NCI-H2107 (cell line): Measurements from ENCODE around the gene ZNF277.

Experiments
- DNase-seq: peaks from one replicate; lab custom pipeline; 2025; lab: John Stamatoyannopoulos, UW

ZNF277 gene

DNA sequence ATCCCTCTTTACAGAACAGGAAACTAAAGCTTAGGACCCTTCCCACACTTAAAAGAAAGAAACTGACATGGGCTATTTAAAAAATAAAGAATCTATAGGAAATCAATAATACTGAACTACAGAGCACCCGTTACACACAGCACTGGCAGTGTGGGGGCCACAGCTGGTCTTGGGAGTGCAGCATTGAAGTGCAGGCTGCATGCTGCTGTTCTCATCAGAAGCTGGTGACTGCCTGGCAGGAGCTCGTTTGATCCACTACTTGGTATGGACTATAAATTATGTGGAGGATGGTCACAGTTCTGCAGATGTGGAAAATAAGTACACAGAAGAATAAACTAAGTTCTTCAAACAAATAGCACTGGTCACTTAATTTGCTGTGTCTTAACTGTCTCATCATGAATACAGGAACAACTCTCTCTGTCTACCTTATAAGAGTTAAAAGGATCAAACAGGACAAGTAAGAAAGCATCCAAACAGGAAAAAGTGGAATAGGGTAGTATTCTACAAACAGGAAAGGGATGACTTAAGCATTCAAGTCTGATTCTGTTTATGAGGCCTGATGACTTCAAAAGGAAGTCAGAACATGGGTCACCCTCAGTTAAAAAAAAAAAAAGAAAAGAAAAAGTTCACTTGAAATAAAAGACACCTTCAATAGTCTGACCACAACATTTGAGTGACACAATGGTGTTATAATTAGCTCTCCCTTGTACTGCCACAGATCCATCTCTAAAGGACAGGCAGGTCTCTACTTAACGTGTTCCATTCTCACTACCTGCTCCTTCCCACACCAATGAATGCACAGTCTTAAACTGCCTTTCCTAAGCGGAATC is 21.3 kb upstream of the ZNF277 start:
- DNase-seq, result no peak

DNA sequence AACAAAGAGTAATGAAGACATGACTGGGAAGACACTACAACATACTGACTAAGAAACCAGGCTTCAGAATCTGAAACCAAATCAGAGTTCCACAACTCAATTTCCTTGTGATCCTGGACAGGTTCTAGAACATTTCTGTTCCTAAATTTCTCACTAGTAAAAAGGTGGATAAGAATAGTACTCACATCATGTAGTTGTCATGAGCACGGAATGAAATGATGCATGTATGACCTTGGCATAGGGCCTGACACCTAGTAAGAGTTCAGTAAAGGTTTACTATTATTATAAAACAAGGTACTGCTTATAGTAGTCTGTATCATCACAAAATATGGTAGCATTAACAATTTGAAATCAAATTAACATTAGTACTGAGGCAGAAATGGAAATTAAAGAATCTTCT is 20.2 kb upstream of the ZNF277 start:
- no peak for DNase-seq

DNA sequence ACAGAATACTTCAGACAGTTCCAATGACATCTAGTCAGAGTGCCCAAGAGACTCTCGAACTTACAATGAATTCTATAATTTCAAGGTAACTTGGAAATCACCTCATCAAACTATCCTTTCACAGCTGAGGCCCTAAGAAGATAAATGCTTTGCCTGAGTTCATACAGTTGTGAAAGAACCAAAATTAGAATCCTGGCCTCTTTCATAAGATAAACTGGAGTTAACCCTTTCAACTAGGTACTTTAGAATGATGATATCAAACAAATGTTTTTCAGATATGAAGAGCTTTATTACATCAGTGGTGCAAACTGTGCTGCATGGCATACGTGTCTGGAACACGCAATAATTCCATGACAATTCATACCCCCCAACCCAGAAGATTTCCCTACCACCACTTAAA is 18.2 kb upstream of the ZNF277 start:
- no peak for DNase-seq

DNA sequence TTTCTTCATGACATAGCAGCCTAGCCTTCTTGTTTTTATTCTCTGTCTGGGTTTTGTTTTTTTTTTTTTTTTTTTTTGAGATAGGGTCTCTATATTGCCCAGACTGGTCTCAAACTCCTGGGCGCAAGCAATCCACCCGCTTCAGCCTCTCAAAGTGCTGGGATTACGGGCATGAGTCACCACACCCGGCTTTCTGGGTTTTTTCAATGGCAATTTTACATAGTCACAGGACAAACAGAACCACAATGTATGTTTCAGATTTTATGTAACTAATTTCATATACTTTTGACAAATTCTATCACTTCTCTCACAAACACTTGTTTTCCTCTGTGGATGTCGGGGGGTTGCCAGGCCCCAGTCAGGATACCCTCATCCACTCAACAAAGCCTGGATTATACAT is 16.8 kb upstream of the ZNF277 start:
- no peak for DNase-seq

DNA sequence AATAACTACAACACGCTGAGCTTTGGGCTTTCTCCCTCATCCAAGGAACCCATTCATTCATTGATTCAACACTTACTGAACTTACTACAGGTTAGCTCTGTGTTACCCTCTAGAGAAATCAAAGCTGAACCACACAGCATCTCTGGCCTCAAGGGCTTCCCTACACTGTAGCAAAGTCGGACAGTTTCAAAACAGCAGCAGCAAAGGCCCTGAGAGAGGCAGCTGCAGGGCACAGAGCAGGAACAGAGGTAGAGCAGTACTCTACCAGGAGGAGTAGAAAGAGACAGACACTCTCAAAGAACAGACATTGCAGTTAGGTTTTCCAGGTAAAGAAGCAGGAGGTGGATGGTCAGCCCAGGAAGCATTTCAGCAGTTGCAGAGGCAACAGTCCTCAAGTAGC is 16.4 kb upstream of the ZNF277 start:
- no peak for DNase-seq

DNA sequence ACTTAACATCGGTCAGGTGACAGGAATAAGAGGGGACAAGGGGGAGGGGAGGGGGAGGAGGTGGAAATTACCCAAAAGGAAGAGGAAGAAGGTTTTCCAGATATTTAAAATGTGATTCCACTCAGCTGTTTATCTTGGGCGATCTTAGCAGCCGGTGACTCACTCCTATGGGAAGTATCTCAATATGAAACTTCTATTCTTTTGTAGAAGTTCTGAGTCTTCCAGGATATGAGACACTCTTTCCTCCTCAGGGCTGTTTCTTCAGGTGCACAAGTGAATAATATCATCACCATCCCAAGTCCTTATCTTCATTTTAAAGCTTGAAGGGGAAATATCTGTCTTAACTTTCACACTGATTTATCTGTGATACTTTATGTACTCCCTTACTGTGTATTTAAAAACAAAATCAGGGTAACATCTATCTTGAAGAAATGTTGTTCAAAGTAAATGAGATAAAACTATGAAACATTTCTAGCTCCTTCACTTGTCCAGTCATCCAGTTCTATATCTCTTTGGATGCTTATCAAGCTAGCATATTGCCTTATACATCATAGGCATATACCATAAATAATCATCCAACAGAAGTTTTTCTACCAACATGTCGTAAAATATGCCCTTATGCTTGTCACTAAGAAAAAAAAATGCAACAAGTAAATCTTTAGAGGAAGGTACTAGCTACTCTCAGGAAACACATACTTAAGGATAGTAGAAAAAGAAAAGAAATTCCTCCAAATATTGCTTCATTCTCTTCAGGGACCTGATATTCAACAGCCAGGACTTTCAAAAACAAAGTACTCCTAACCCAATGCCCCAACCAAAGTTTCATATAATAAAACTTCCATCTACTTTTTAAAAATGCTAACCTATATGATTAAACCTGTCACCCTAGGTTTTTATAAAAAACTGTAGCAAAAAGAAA is 14.0 kb upstream of the ZNF277 start:
- DNase-seq, result no peak

DNA sequence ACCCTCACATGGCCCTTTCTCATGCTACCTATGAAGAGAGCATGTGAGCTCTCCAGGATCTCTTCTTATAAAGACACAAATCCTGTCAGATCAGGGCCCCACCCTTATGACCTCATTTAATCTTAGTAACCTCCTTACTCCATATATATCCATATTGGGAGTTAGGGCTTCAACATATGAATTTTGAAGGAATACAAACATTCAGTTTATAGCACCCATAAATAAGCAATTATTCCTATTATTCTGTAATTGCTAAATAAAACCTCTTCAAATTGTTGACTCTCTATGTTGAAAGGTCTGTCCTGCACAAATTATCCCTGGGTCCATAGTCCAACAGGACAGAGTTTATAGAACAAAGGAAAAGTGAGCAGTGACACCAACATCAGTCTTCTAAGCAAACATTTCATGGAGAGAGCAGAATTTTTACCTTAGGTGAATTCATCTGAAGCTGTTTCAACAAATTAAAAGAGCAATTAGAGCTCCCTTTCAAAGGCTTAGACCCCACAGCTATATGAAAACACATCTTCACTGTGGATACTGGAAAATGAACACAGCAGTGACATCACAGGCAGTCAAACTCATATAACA is 12.5 kb upstream of the ZNF277 start:
- no peak for DNase-seq

DNA sequence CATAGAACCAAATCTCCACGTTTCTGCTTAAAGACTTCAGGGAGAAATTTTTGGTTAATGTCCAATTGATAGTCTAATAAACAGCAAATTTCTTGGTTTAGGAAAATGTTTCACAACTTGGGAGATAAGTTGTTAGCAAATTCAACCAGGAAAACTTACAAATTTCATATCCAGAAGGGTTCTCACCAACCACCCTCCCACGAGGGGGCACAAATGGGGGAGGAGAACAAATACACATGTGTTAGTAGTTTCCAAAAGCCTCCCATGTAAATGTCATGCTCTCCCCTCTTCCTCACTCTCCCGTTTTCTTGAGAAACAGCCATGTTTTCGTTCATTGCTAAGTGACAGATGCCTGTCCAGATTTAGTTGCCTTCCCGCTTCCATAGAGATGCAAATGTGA is 10.8 kb upstream of the ZNF277 start:
- DNase-seq, result no peak

DNA sequence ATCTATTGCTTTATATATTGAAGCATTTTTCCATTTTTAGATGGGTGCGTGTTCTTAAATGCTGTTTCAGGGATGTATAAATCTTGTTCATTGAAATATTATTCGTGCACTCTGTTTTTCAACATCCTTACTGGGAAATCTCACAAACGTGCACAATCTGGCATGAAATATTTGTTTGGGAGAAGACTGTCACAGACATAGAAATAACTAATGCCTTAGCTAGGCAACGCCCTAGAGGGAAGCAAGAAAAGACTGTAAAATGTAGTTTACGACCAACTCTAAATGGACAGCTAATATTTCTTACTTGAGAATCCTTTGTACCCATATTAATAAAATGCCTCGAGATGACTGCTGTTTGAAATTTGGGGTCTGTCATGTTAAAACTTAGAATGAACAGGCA is 9.2 kb upstream of the ZNF277 start:
- DNase-seq, result no peak

DNA sequence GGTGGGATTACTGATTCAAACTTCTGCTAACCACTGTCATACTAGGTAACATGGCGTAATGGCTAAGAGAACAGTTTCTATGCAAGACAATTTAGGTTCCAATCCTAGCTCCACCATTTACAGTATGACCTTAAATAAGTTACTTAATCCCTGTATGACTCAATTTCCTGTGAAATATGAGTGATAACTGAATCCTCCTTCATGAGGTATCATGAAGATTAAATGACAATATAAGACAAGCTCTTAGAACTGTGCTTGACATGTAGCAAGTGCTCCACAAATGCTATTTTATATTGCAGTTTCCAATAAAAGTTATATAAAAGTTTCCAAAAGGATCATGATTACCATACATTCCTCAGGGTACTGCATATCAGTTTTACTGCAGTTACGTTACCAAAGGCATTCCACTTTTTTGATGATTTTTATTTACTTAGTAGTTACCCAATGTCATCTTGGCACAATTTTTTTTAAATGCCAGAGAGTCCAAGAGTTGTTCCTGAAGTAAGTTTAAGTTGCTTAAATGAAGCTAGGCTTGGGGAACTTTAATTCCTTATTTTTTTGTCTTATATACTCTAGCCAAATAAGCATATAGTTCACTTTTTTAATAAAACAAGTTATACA is 7.3 kb upstream of the ZNF277 start:
- DNase-seq, result no peak

DNA sequence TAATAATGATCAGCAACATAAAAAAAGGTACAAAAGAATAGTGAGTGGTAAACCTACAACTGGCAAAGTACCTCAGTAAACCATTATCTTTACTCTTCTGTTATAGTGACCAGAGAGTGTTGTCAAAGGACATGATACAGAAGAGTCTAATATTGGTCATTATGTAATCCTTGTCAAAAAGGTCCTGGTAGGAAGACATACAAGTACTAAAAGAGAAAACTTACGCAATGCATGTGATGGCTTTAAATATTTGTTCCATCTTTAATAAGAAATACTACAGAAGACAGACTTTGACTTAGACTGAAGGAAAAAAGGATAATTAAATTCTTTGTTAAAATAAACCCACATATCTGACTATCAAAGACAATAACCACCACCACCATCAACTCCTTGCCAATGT is 6.8 kb upstream of the ZNF277 start:
- DNase-seq, result no peak

DNA sequence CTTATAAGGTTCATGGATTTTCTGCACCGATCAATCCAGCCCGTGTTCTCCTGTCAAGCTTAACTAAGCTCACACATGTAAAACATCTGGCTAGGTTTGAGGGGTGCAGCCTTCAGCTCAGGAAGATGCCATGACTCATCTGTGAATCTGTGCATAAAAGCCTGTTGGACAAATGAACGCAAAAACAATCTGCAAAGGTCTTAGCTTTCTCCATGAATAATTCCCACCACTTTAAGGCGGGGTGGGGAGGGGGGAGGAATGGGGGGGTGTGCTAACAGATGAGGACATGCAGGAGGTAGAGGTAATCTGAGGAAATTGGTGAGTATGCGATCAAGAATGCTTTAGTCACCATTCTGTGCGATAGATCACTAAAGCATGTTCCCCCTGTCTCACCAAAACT is 5.1 kb upstream of the ZNF277 start:
- DNase-seq, result no peak

DNA sequence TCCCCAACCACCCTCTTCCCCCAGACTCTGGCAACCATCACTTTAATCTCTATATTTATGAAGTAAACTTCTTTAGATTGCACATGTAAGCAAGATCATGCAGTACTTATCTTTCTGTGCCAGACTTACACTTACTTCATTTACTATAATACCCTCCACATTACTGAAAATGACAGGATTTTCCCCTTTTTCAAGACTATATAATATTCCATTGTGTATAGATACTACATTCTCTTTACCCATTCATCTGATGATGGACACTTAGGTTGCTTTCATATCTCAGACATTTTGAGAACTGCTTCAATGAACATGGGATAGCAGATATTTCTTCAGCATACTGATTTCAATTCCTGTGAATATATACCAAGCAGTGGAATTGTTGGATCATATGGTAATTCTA is 4.7 kb upstream of the ZNF277 start:
- DNase-seq, result no peak

DNA sequence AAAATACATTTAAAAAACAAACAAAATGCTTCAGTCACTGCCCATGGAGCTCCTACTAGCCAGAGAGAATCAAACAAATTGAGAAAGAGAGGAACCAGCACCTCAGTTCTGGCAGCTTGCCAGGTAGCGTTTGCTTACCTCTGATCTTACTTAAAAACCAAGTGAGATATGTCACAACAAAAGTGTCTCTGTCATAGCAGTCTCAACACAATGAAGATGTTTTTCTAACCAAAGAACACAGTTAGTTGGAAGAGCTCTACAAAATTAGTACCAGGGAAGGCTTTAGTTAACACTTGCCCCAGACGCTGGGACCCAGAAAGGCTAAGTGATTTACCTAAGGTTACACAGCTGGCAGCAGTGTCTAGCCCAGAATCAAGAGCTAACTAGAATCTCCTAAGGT is 3.7 kb upstream of the ZNF277 start:
- DNase-seq, result no peak

DNA sequence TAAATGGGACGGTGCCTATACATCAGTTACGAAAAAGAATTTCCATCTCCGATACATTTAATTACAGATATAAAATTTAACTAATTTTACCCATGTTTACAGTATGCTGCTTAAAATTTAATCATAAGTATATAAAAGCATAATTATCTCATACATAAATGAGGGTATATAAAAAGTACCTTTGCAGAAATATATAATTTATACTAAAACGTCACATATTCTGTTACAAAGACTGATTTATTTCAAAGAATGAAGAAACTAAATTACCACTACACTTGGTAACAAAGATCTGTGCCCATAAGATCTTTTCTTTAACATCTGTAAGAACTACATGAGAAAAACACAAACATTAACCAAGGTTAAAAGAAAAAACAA is 3.1 kb upstream of the ZNF277 start:
- no peak for DNase-seq

DNA sequence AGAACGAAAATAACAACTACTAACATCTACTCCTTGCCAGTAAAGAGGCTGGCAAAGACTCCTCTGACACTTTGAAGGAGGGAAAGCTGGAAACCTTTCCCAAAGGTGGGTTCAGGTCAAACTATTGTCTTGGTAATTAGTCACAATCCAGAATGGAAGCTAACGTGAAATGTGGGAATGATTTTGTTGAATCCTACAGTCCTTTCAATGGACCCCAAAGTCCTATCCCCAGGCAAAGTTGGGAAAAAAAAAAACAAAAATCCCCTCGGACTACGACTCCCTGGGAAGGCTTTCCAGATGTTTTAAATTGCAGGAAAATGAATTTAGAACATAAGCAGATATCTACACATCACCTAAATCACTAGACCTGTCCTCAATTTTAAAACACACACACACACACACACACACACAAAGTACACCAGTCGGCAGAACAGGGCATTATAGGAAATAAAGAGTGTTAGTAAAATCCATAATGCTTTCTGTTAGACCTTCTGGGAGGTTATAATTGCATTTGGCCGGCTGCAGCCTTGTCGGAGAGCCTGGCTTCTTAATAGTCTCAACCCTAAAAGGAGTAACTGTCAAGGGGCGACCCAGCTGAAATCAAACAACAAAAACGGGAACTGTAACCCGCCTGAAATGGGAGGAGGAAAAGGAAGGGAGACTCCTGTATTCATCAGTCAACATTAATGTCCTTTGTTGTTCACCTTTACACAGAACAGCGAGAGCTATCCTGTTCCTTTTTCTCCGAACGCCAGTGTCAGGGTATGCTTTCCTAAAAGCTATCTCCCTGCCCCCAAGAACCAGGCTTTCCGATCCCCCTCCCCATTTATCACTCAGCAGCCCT is 1.8 kb upstream of the ZNF277 start:
- DNase-seq, result no peak

DNA sequence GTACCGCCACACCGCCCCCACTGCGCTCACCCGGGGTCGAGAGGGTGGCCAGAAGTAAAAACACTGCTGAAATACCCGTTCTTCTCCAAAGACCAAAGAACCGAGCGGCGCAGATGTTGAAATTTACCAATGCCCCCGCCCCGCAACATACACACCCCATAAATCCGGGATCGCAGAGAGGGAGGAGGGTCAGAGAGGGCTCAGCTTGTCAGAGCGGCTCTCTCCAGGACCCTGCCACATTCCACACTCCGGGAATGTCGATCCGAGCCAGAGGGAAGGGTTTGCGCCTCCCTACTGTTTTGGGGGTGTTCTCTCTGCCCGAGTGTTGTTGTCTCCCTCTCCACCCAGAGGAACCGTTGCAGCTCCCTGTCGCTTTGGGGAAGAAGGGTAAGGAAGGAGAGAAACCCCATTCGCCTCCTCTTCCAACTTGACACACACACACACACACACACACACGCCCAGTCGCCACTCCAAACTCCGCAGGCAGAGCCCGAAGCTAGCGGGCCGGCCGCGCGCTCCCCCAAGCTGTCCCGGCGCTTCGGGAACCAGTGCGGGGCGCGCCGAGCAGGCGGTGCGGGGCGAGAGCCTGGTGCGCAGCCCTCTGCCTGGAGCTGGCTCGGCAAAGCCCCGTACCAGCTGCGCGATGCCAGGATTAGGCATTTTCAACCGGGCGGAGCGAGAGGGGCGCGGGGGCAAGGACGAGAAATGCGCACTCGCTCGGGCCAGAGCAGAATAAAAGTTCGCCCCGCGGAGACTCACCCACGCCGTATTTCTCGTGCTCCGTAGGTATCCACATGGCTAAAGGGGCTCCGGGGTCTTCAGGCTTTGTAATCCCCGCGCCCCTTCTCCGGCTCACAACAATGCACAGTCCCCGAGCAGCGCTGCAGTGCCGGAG is 905 bp upstream of the ZNF277 start:
- no peak for DNase-seq

DNA sequence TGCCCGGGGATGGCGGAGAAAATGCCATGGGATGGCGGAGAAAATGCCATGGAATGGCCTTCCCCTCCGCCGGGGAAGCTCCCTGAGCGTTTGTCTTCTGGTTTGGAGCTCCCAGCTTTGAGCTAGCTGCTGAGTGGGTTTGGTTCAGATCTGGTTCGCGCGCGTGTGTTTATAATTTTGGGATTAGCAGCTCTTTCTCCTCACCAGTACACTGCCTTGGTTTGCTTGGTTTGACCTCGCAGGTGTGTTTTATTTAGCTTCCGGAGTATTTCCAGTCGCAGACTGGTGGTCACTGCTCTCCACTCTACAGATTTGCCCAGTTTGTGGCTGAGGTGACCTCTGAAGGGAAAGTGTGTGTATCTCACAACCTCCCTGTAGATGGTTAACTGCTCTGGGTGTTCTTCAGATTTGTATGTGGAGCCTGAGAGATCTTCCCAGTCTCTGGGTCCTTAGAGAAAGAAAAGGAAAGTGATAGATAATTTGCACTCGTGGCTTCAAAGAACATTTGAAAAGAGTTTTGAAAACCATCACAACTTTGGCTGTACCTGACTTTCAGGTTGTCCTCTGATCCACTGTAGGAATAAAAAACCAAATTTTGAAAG is 597 bp downstream of the ZNF277 start:
- DNase-seq, result no peak

DNA sequence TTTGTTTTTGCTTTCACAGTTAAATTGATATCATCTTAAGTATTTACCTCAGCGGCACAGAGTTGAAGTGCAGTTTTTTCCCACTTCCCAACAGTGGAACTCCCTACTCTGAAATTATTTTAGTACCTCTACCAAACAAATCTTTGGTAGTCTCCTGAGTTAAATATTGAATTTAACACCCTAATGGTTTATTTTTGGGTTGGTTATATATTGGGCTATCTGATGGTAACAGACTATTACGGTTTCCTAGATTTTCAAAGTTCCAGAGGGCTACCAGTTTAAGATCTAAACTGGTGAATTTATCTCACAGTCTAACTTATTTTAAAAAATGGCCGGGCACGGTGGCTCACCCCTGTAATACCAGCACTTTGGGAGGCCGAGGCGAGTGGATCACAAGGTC is 1.3 kb downstream of the ZNF277 start:
- DNase-seq, result no peak

DNA sequence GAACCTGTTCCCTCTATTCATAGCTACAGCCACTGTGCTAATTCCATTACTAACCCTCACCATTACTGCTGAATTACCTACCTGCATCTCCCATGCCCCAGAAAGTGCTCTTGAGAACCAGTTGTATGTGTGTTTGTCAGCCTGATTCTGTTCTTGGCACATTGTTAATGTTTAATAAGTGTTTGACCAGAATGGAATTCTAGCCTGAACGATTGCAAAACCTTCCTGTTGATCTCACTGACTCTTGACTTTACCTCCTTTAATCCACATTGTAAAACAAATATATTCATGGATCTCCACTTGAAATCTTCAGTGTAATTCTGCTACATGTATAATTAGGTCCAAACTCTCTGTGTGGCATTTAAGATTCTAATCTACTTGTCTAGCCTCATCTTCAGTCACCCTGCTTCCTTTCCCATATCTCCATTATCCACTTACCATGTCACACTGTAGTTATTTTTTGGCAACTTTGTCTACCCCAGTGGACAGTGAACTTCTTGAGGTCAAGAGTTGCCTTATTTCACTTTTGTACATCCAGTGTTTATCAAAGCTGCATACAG is 4.9 kb downstream of the ZNF277 start:
- no peak for DNase-seq
